ENCODE data around the gene PRAME.

The PRAME gene

DNA sequence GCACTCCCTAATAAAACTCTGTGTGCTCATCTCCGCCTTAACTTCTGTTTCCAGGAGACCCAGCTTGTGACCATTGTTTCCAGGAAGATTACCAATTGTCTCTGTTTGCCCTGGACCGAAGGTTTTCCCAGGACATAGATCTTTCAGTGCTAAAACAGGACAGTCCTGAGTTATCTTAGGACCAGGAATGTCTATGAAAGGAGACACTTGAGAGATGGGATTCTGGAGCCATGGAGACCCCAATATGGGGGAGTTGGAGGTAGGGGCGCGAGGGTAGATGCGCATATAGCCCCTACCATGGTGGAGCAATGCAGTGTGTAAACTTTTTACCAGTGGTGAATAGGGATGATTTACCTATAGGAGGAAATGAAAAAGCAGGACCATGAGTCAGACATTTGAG, 10.2 kb upstream of the PRAME start:
- H3K4me3 ChIP-seq, result no peak overlapping the region
- no peak overlapping the region for H3K27ac ChIP-seq
- TF ChIP-seq, protein P1, sequence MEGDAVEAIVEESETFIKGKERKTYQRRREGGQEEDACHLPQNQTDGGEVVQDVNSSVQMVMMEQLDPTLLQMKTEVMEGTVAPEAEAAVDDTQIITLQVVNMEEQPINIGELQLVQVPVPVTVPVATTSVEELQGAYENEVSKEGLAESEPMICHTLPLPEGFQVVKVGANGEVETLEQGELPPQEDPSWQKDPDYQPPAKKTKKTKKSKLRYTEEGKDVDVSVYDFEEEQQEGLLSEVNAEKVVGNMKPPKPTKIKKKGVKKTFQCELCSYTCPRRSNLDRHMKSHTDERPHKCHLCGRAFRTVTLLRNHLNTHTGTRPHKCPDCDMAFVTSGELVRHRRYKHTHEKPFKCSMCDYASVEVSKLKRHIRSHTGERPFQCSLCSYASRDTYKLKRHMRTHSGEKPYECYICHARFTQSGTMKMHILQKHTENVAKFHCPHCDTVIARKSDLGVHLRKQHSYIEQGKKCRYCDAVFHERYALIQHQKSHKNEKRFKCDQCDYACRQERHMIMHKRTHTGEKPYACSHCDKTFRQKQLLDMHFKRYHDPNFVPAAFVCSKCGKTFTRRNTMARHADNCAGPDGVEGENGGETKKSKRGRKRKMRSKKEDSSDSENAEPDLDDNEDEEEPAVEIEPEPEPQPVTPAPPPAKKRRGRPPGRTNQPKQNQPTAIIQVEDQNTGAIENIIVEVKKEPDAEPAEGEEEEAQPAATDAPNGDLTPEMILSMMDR (IDR thresholded peaks at IDR 0.05), result no peak
- DNase-seq (ENCODE audit: low spot score), result no peak

DNA sequence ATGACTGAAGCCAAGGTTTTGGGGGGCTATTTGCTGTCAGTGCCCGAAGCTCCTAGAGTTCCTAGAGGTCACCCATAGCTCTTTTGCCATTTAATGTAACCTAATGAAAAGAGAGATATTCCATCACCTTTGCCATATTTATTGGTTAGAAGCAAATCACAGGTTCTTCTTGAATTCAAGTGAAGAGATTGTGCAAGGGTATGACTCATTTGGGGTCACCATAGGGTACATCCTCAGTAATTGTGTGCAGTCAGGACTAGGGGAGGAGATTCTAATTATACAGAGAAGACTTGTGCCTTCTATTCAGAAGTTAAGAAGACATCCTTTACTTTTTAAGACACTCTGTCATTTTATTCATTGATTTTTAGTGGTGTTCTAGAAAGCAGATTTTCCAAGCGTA, 6.9 kb upstream of the PRAME start:
- DNase-seq (ENCODE audit: low spot score), result no peak
- TF ChIP-seq, protein P1 (IDR thresholded peaks at IDR 0.05), result no peak
- no peak overlapping the region for H3K4me3 ChIP-seq

DNA sequence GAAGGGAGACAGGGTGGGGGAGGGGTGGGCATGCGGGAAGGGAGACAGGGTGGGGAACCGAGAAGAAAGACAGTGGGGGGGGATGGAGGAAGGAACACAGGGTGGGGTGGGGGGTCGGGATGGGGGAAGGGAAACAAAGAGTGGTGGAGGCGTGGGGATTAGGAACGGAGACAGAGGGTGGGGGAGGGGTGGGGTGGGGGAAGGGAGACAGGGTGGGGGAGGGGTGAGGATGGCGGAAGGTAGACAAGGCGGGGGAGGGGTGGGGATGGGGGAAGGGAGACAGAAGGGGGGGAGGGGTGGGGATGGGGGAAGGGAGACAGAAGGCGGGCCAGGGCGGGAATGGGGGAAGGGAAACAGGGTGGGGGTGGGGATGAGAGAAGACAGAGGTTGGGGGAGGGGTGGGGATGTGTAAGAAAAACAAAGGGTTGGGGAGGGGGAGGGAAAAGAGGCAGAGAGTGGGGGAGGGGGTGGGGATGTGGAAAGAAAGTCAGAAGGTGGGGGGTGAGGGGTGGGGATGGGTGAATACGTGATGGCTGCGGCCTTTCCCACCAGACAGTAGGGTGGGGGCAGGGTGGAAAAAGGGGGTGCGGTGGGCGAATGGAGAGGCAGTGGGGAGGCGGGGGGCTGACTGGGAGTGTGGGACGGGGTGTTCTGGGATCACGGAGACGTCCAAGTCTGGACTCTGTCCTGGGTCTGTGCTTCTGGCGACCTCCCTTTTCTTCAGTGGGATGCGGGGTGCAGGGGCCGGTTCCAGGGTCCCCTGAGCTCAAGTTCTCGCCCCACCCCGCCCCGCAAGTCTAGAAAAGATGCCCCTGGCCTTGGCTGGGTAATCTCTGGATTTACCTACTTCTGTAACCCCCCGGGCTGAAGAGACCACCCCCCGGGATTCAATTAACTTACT, 744 bp downstream of the PRAME start:
- no peak for DNase-seq (ENCODE audit: low spot score)
- H3K4me3 ChIP-seq, result no peak overlapping the region
- TF ChIP-seq, protein P1 (IDR thresholded peaks at IDR 0.05), result no peak
- H3K27ac ChIP-seq, result no peak overlapping the region

More for the DNA sequence above, 6.9 kb upstream of the PRAME start:
- no peak overlapping the region for H3K27ac ChIP-seq

DNA sequence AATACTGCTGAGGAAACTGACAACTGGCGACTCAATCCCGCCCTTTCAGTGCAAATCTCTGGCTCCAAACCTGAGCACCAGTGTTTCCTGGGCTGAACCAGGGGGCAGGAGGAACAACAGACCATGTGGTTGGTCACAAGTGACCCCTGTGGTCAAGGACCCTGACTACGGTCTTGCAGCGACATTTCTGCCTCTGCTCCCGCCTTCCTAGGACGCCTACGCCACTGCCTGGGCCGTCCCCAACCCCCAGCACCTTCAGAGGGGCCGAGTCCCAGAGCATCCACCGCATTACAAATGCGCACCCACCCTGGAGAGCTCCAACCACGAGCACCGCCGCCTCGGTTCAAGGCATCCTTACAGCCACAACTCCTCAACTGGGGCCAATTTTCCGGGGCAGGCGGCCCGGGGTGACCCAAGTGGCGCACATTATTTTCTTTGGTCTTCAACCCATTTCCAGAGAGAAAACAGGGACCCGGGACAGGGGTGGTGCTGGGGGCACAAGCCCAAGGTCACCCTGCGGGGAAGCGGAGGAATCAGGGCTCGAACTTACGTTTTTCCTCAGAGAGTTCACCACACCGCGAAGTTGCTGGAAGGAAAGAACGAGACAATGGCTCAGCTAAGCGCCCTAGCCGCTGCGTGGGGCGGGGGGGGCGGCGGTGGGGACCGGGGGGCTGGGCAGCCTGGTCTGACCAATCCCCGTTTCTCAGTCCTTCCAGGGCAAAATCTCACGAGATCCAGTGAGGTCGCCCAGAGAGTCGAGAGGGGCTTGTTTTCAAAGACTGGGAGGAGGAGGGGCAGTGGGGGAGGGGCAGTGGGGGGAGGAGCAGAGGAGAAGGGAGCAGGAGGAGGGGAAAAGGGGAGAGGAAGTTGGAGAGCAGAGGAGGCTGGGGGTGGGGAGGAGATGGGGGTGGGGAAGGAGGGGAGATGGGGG, 1.8 kb downstream of the PRAME start:
- DNase-seq (ENCODE audit: low spot score), result no peak
- no peak overlapping the region for H3K27ac ChIP-seq
- TF ChIP-seq, protein P1 (IDR thresholded peaks at IDR 0.05), result no peak
- H3K4me3 ChIP-seq, result no peak overlapping the region

DNA sequence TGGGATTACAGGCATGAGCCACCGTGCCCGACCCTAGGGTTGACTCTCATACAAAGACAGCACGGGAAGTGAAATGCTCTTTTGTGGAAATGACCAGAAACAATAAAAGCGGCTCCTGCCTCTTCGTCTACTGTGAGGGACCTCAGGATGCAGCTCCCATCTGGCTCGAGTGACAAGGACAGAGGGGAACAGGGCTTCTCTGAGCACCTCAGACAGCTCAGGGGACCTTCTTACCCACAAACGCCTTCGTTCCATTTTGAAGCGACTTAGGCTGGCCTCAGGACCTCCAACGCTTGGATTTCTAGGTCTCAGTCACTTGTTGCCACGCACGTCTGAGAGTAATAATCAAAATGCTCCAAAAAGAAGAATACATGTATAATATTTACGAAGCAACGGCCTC, 2.5 kb downstream of the PRAME start:
- Histone ChIP-seq H3K4me3 (no peak overlapping the region), H3K27ac (no peak overlapping the region)
- TF ChIP-seq, protein P1 (IDR thresholded peaks at IDR 0.05), result no peak
- DNase-seq (ENCODE audit: low spot score), result no peak

DNA sequence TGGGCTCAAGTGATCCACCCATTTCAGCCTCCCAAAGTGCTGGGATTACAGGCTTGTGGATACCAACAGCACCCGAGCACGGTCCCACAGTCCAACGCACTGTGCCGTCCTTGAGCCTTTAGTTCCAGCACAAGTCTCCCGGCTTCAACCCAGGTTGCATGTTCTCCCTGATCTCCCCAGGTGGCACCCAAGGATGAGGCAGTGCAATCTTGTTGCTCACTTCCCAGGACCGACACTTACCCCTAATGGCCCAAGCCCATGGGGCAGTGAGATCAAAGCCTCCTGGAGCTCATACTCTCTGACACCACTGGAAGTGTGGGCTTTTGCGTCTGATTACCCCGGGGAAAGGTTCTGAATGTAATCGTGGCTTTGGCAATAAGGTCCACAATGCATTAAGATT, 3.5 kb downstream of the PRAME start:
- Histone ChIP-seq H3K4me3 (no peak overlapping the region), H3K27ac (no peak overlapping the region)
- TF ChIP-seq, protein P1 (IDR thresholded peaks at IDR 0.05), result no peak
- no peak for DNase-seq (ENCODE audit: low spot score)

Data from coronary artery (tissue), 2 donors.